Panc1 (cell line): ENCODE measurements around the gene RAD9A. TPM values are rescaled to one million over a fixed set of nuclear protein-coding genes. Genes with fewer than 3 reads are reported as not detected.
A peak's percentile ranks its signal among the peaks of the same experiment; 100 is the strongest.
"Not testable (repeated sequence)": the region's sequence is repeated elsewhere in the genome, so short reads cannot be mapped to it uniquely, and the experiment has no call there.

Source experiments
- ATAC-seq: fragments of 200-7000 bp; cut with Tn5 transposase; 2 replicates; pipeline ENCODE4 v1.9.1; 2020; ENCODE audit warnings: mild to moderate bottlenecking, moderate library complexity
- BruUV-seq: library from RNA; stranded (reverse); fragments of 400-500 nt; replicated peaks from 2 replicates; lab custom pipeline; 2021; lab: Mats Ljungman, UMichigan
- CTCF ChIA-PET: fragments of 300-600 bp; sonication (Branson Sonifier 250); formaldehyde crosslinking; loops from one replicate; lab custom pipeline; 2022; ENCODE audit warnings: antibody characterized with exemption; lab: Charles Lee
- POLR2A ChIA-PET: fragments of 300-600 bp; sonication (Branson Sonifier 250); formaldehyde crosslinking; loops from one replicate; lab custom pipeline; 2022; ENCODE audit warnings: antibody characterized with exemption; lab: Charles Lee
- DNase-seq: peaks from one replicate; pipeline ENCODE4 v3.0.0-alpha.2; 2010; ENCODE audit warnings: low read depth, low spot score
- H3K27ac ChIP-seq: 2 replicates; pipeline ENCODE4 v1.5.1; 2011; ENCODE audit warnings: mild to moderate bottlenecking, low read length, inconsistent platforms
- H3K27me3 ChIP-seq: fragments of 200-500 bp; sonication (Bioruptor generic); 2 replicates; pipeline ENCODE4 v1.6.0; 2014; ENCODE audit warnings: low read length, inconsistent platforms; ENCODE audit not compliant: control insufficient read depth, insufficient read depth
- H3K36me3 ChIP-seq: fragments of 200-500 bp; sonication (Bioruptor generic); 2 replicates; pipeline ENCODE4 v1.5.1; 2014; ENCODE audit warnings: inconsistent platforms, mild to moderate bottlenecking, low read length, moderate library complexity; ENCODE audit not compliant: control insufficient read depth, insufficient read depth
- H3K4me1 ChIP-seq: 2 replicates; pipeline ENCODE4 v1.5.1; 2011; ENCODE audit warnings: inconsistent platforms, mild to moderate bottlenecking, low read length, moderate library complexity; ENCODE audit not compliant: control insufficient read depth, insufficient read depth
- H3K4me3 ChIP-seq, 2 experiments: 2 replicates each; pipeline ENCODE4 v1.5.1; 2011 to 2012; ENCODE audit warnings: low read depth in 2 of 2, low read length in 2 of 2, mild to moderate bottlenecking in 2 of 2, inconsistent platforms in 1 of 2, moderate library complexity in 1 of 2
- H3K9me3 ChIP-seq: fragments of 200-500 bp; sonication (Bioruptor generic); 2 replicates; pipeline ENCODE4 v1.5.1; 2014; ENCODE audit warnings: low read depth, mild to moderate bottlenecking, inconsistent platforms, low read length, moderate library complexity; ENCODE audit not compliant: control insufficient read depth, insufficient read depth
- CTCF ChIP-seq: fragments of 450-650 bp; IDR thresholded peaks from 2 replicates; pipeline ENCODE4 v1.5.1; 2017; ENCODE audit warnings: mild to moderate bottlenecking
- POLR2AphosphoS5 ChIP-seq: IDR thresholded peaks from 2 replicates; pipeline ENCODE4 v1.6.1; 2012; ENCODE audit warnings: mild to moderate bottlenecking, low read depth, low read length, moderate library complexity
- REST ChIP-seq, 2 experiments: IDR thresholded peaks; 2 replicates each; pipeline ENCODE4 v1.6.1; 2011 to 2012; ENCODE audit warnings: low read depth in 2 of 2, control low read depth in 1 of 2, low read length in 1 of 2, mild to moderate bottlenecking in 1 of 2, moderate library complexity in 1 of 2; ENCODE audit not compliant: insufficient read depth in 1 of 2
- SIN3A ChIP-seq: IDR thresholded peaks from 2 replicates; pipeline ENCODE4 v1.6.1; 2012; ENCODE audit warnings: low read depth, mild to moderate bottlenecking, low read length, moderate library complexity, borderline replicate concordance; ENCODE audit not compliant: insufficient read depth
- TCF7L2 ChIP-seq: IDR thresholded peaks from 2 replicates; pipeline ENCODE4 v1.6.1; 2011; ENCODE audit warnings: mild to moderate bottlenecking, low read depth, low read length, inconsistent platforms
- in situ Hi-C: cut with HindIII; loops from 2 replicates; pipeline ENCODE4 v1.10.0; 2016; ENCODE audit warnings: low sequenced_read_pairs, low pct_unique_long_range_greater_than_20kb
- intact Hi-C: fragments of 100-400 bp; cut with micrococcal nuclease; formaldehyde crosslinking; loops from one replicate; pipeline ENCODE4 v1.10.0; 2022; ENCODE audit not compliant: unreplicated experiment
- total RNA-seq: library from RNA; stranded (reverse); gene quantifications from one replicate; pipeline ENCODE4 v1.2.1, GENCODE V29; 2021; ENCODE audit not compliant: unreplicated experiment

RAD9A gene
- total RNA-seq, 1 experiment from 2014 or later, result 33.1 TPM

- H3K9me3 ChIP-seq, result no peaks in the 10 kb centered on the region
- CTCF ChIA-PET, result no interaction called here
- no TSS peak for BruUV-seq
- TF ChIP-seq CTCF (no peak), POLR2AphosphoS5 (no peak), TCF7L2 (no peak), SIN3A (no peak), REST (IDR thresholded peaks at IDR 0.05; ENCODE audit: insufficient read depth in 1 of 2, low read depth in 2 of 2, low read length in 1 of 2) (no peak)
- no peak for ATAC-seq
- H3K4me1 ChIP-seq, result peaks cover 26% of the 10 kb centered on the region
- no peaks in the 10 kb centered on the region for H3K27me3 ChIP-seq
- no peaks in the 10 kb centered on the region for H3K36me3 ChIP-seq
- intact Hi-C loops (no loop called here), in situ Hi-C loops (no loop called here)
- H3K27ac ChIP-seq, result no peak overlapping the region
- DNase-seq, result no peak
- no peak overlapping the region for H3K4me3 ChIP-seq
- POLR2A ChIA-PET, result no interaction called here
Measured at GRCh38 chr11:67422891-67423290, 31.1 kb downstream of the RAD9A start.

- ATAC-seq, result no peak
- Histone ChIP-seq H3K4me1 (peaks cover 20% of the 10 kb centered on the region), H3K27me3 (no peaks in the 10 kb centered on the region), H3K27ac (no peak overlapping the region), H3K9me3 (no peaks in the 10 kb centered on the region), H3K4me3 (no peak overlapping the region), H3K36me3 (no peaks in the 10 kb centered on the region; the same call in 1 of the 2 replicates)
- ChIA-PET CTCF (no interaction called here), POLR2A (no interaction called here)
- in situ Hi-C loops, result no loop called here
- no peak for DNase-seq
- no peak for TF ChIP-seq TCF7L2
- intact Hi-C loops, result no loop called here
- no TSS peak for BruUV-seq
Measured at GRCh38 chr11:67423466-67423865, 31.7 kb downstream of the RAD9A start.

GRCh38 chr11:67423891-67424613 is 32.3 kb downstream of the RAD9A start:
- no peaks in the 10 kb centered on the region for H3K9me3 ChIP-seq
- no peak overlapping the region for H3K27ac ChIP-seq
- BruUV-seq, result no TSS peak
- intact Hi-C loops, result no loop called here
- H3K36me3 ChIP-seq, result no peaks in the 10 kb centered on the region; the same call in 1 of the 2 replicates
- in situ Hi-C loops, result no loop called here
- ChIA-PET CTCF (interaction anchor here (1.1 kb wide), 1 partner anchor 23 kb away, joined by 3 read pairs; no protein-coding TSS in a partner anchor), POLR2A (interaction anchor here (0.7 to 1.1 kb wide), 2 partner anchors 23 to 719 kb away, joined by 5 to 6 read pairs; partner anchors contain the start of gene PPP1CA)
- ATAC-seq, result no peak
- H3K27me3 ChIP-seq, result no peaks in the 10 kb centered on the region
- no peak for TF ChIP-seq POLR2AphosphoS5
- no peak overlapping the region for H3K4me3 ChIP-seq
- peaks cover 14% of the 10 kb centered on the region for H3K4me1 ChIP-seq
- no peak for DNase-seq

GRCh38 chr11:67427364-67427859 is 35.6 kb downstream of the RAD9A start:
- H3K36me3 ChIP-seq, ATAC-seq, in situ Hi-C loops, H3K27me3 ChIP-seq, H3K4me1 ChIP-seq, intact Hi-C loops, DNase-seq, H3K9me3 ChIP-seq, CTCF ChIA-PET, POLR2A ChIA-PET, BruUV-seq: not testable (repeated sequence)
- peak overlapping the region; percentile 63 to 95 for H3K4me3 ChIP-seq
- peak overlapping the region; percentile 85 for H3K27ac ChIP-seq
